ENCODE data around the gene KIF4A.

Gene KIF4A

DNA sequence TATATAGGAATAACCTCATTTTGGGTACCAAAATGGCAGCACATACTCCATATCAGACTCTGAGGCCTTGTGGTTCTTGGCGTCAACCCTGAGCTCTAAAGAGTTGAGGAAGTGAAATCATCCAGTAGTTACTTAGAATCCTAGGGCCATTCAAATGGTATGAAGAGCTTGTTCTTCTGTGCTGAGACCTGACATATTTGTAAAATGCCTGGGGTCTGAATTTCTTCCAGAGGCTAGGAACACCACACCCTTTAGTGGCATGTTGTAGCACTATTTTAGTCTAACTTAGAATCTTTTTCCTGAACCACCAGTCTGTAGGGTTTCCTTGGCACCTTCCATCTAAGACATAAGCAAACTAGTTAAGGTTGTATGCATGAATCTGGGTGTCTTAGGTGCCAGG, 115.1 kb downstream of the KIF4A start:
- Histone ChIP-seq H3K9me3 (ENCODE audit: control insufficient read depth, insufficient read depth, low read length) (no peaks in the 10 kb centered on the region), H3K4me1 (ENCODE audit: control insufficient read depth, low read length) (no peaks in the 10 kb centered on the region), H4K20me1 (ENCODE audit: control insufficient read depth, insufficient read depth, low read depth, low read length) (no peaks in the 10 kb centered on the region), H3F3A (ENCODE audit: control insufficient read depth, insufficient read depth) (no peaks in the 10 kb centered on the region), H3K36me3 (ENCODE audit: control insufficient read depth, low read length) (peaks cover 60% of the 10 kb centered on the region), H3K27me3 (ENCODE audit: control insufficient read depth, low read length) (no peaks in the 10 kb centered on the region), H3K79me2 (ENCODE audit: control insufficient read depth, low read length) (no peaks in the 10 kb centered on the region), H3K4me2 (ENCODE audit: low read length) (no peak overlapping the region), H3K9me2 (replicated peaks; ENCODE audit: control insufficient read depth, low read length) (no peaks in the 10 kb centered on the region), H3K27ac (ENCODE audit: low read depth, low read length) (no peak overlapping the region), H3K4me3 (ENCODE audit: low read length) (no peak overlapping the region)
- no peak for TF ChIP-seq EZH2phosphoT487 (IDR thresholded peaks at IDR 0.05; ENCODE audit: borderline replicate concordance, low read length)
- TF ChIP-seq, protein P1, sequence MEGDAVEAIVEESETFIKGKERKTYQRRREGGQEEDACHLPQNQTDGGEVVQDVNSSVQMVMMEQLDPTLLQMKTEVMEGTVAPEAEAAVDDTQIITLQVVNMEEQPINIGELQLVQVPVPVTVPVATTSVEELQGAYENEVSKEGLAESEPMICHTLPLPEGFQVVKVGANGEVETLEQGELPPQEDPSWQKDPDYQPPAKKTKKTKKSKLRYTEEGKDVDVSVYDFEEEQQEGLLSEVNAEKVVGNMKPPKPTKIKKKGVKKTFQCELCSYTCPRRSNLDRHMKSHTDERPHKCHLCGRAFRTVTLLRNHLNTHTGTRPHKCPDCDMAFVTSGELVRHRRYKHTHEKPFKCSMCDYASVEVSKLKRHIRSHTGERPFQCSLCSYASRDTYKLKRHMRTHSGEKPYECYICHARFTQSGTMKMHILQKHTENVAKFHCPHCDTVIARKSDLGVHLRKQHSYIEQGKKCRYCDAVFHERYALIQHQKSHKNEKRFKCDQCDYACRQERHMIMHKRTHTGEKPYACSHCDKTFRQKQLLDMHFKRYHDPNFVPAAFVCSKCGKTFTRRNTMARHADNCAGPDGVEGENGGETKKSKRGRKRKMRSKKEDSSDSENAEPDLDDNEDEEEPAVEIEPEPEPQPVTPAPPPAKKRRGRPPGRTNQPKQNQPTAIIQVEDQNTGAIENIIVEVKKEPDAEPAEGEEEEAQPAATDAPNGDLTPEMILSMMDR (IDR thresholded peaks at IDR 0.05; ENCODE audit: low read depth, low read length, poor library complexity, severe bottlenecking): no peak

DNA sequence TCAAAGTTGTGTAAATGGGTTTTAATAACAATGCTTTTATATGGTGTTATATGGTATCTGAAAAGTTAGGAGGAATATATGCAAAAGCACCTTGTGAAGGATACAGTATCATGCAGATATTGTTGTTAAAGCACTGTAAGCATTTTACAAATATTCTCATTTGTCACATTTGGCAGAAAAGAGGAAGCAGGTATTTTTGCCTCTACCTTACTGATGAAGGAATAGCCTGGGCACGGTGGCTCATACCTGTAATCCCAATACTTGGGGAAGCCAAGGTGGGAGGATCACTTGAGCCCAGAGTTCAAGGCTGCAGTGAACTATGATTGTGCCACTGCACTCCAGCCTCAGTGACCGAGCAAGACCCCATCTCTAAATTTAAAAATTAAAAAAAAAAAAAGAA, 121.0 kb downstream of the KIF4A start:
- Histone ChIP-seq H3K9me3 (ENCODE audit: control insufficient read depth, insufficient read depth, low read length) (no peaks in the 10 kb centered on the region), H3K27ac (ENCODE audit: low read depth, low read length) (no peak overlapping the region), H3K36me3 (ENCODE audit: control insufficient read depth, low read length) (peaks cover 33% of the 10 kb centered on the region), H3K9me2 (replicated peaks; ENCODE audit: control insufficient read depth, low read length) (no peaks in the 10 kb centered on the region), H3K4me1 (ENCODE audit: control insufficient read depth, low read length) (no peaks in the 10 kb centered on the region), H4K20me1 (ENCODE audit: control insufficient read depth, insufficient read depth, low read depth, low read length) (no peaks in the 10 kb centered on the region), H3F3A (ENCODE audit: control insufficient read depth, insufficient read depth) (no peaks in the 10 kb centered on the region), H3K4me3 (ENCODE audit: low read length) (no peak overlapping the region), H3K79me2 (ENCODE audit: control insufficient read depth, low read length) (no peaks in the 10 kb centered on the region), H3K4me2 (ENCODE audit: low read length) (no peak overlapping the region), H3K27me3 (ENCODE audit: control insufficient read depth, low read length) (no peaks in the 10 kb centered on the region)
- TF ChIP-seq EZH2phosphoT487 (IDR thresholded peaks at IDR 0.05; ENCODE audit: borderline replicate concordance, low read length): no peak
- TF ChIP-seq, protein P1 (IDR thresholded peaks at IDR 0.05; ENCODE audit: low read depth, low read length, poor library complexity, severe bottlenecking): no peak

DNA sequence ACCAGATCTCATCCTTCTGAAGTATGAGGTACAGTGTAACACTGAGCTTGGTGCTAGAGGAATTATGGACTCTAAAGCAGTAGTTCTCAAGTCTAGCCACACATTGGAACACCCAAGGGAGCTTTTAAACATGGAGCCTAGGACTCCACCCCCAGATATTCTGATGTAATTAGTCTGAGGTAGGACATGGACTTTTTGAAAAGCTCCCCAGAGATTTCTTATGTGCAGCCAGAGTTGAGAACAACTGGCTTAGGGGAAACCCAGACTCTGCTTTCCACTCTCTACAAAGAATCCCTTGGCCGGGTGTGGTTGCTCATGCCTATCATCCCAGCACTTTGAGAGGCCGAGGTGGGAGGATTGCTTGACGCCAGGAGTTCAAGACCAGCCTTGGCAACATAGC, 121.6 kb downstream of the KIF4A start:
- Histone ChIP-seq H3K9me2 (replicated peaks; ENCODE audit: control insufficient read depth, low read length) (no peaks in the 10 kb centered on the region), H3K4me3 (ENCODE audit: low read length) (no peak overlapping the region), H3K4me1 (ENCODE audit: control insufficient read depth, low read length) (no peaks in the 10 kb centered on the region), H3F3A (ENCODE audit: control insufficient read depth, insufficient read depth) (no peaks in the 10 kb centered on the region), H3K9me3 (ENCODE audit: control insufficient read depth, insufficient read depth, low read length) (no peaks in the 10 kb centered on the region), H4K20me1 (ENCODE audit: control insufficient read depth, insufficient read depth, low read depth, low read length) (no peaks in the 10 kb centered on the region), H3K79me2 (ENCODE audit: control insufficient read depth, low read length) (no peaks in the 10 kb centered on the region), H3K27me3 (ENCODE audit: control insufficient read depth, low read length) (no peaks in the 10 kb centered on the region), H3K36me3 (ENCODE audit: control insufficient read depth, low read length) (peaks cover 27% of the 10 kb centered on the region), H3K4me2 (ENCODE audit: low read length) (no peak overlapping the region), H3K27ac (ENCODE audit: low read depth, low read length) (no peak overlapping the region)
- TF ChIP-seq, protein P1 (IDR thresholded peaks at IDR 0.05; ENCODE audit: low read depth, low read length, poor library complexity, severe bottlenecking): no peak
- TF ChIP-seq EZH2phosphoT487 (IDR thresholded peaks at IDR 0.05; ENCODE audit: borderline replicate concordance, low read length): no peak

DNA sequence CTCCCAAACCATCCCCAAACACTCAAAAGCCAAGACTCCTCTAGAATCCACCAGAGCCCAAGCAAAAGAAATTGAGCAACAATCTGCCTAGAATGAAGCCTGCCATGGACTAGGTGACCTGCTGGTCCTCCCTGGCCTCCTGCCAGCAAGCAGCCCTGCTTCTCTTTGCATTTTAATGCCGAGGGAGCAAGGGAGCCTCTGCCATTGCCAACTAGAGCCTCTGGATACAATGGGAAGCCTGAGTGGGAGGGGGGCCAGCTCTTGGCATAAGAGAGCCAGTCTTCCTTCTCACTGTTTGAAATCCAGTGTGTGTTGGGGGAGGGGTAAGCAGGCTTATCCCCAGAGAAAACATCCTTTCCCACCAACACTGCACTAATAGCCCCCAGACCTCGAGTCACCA, 131.7 kb downstream of the KIF4A start:
- no peak overlapping the region for H3K4me3 ChIP-seq (ENCODE audit: low read length)
- H3K36me3 ChIP-seq (ENCODE audit: control insufficient read depth, low read length): no peaks in the 10 kb centered on the region
- H3K4me1 ChIP-seq (ENCODE audit: control insufficient read depth, low read length): no peaks in the 10 kb centered on the region
- no peak overlapping the region for H3K27ac ChIP-seq (ENCODE audit: low read depth, low read length)
- TF ChIP-seq EZH2phosphoT487 (IDR thresholded peaks at IDR 0.05; ENCODE audit: borderline replicate concordance, low read length): no peak
- TF ChIP-seq, protein P1 (IDR thresholded peaks at IDR 0.05; ENCODE audit: low read depth, low read length, poor library complexity, severe bottlenecking): no peak
- no peaks in the 10 kb centered on the region for H3K79me2 ChIP-seq (ENCODE audit: control insufficient read depth, low read length)
- H3K9me3 ChIP-seq (ENCODE audit: control insufficient read depth, insufficient read depth, low read length): no peaks in the 10 kb centered on the region
- H3K4me2 ChIP-seq (ENCODE audit: low read length): no peak overlapping the region
- H4K20me1 ChIP-seq (ENCODE audit: control insufficient read depth, insufficient read depth, low read depth, low read length): no peaks in the 10 kb centered on the region
- H3F3A ChIP-seq (ENCODE audit: control insufficient read depth, insufficient read depth): no peaks in the 10 kb centered on the region
- no peaks in the 10 kb centered on the region for H3K9me2 ChIP-seq (replicated peaks; ENCODE audit: control insufficient read depth, low read length)
- H3K27me3 ChIP-seq (ENCODE audit: control insufficient read depth, low read length): no peaks in the 10 kb centered on the region

Measured in DOHH2 (cell line).